Skeletal muscle tissue (tissue), 4 donors: Measurements from ENCODE around the gene ADAMTS12. TPM values are rescaled to one million over a fixed set of nuclear protein-coding genes. Genes with fewer than 3 reads are reported as not detected.
A peak's percentile ranks its signal among the peaks of the same experiment; 100 is the strongest.

Experiments
- H3K27ac ChIP-seq: one replicate; pipeline ENCODE4 v1.7.0; 2013; ENCODE audit warnings: mild to moderate bottlenecking, low read depth, low read length, inconsistent platforms
- H3K27me3 ChIP-seq, 3 donors: one replicate each; pipeline ENCODE4 v1.7.0; 2013; ENCODE audit warnings: low read length in 3 of 3; ENCODE audit not compliant: control insufficient read depth in 3 of 3, insufficient read depth in 3 of 3
- H3K36me3 ChIP-seq, 3 donors: one replicate each; pipeline ENCODE4 v1.7.0; 2013; ENCODE audit warnings: low read length in 3 of 3; ENCODE audit not compliant: control insufficient read depth in 3 of 3, insufficient read depth in 3 of 3
- H3K4me1 ChIP-seq, 3 donors: one replicate each; pipeline ENCODE4 v1.7.0; 2013; ENCODE audit warnings: low read length in 3 of 3, mild to moderate bottlenecking in 3 of 3; ENCODE audit not compliant: control insufficient read depth in 3 of 3, insufficient read depth in 3 of 3
- H3K4me3 ChIP-seq, 3 donors: one replicate each; pipeline ENCODE4 v1.7.0; 2013; ENCODE audit warnings: low read length in 3 of 3
- H3K9ac ChIP-seq, 3 donors: one replicate each; pipeline ENCODE4 v1.7.0; 2013; ENCODE audit warnings: low read length in 3 of 3, mild to moderate bottlenecking in 3 of 3, moderate library complexity in 2 of 3, low read depth in 1 of 3
- H3K9me3 ChIP-seq, 3 donors: one replicate each; pipeline ENCODE4 v1.7.0; 2013; ENCODE audit warnings: low read length in 3 of 3; ENCODE audit not compliant: control insufficient read depth in 3 of 3
- total RNA-seq: library from RNA; depleted of rRNA; stranded (reverse); fragments of >200 nt; gene quantifications from one replicate; pipeline ENCODE4 v1.2.3, GENCODE V29; 2014
- donor health status: Osteomylitis.

Gene ADAMTS12
- total RNA-seq, 1 donor from 2014 or later: 19.3 TPM

DNA sequence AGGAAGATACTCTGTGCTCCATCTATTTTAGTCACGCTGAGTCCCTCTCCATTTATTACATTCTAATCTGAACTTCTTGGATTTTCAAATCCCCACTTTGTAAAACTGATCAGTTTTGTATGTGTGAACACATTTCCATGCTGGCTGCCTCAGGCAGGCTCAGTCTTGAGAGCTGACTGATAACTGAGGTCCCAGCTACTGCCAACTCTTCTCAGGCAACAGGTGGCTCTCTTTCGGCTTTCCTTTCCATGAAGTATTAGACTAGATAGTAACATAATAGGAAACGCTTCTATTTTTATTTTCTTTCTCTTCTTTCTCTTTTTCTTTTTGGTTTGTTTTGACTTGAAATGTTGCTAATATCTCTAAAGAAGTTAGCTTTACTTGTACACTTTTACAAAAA lies 312.6 kb downstream of the ADAMTS12 start:
- Histone ChIP-seq H3K27me3 (no peaks in the 10 kb centered on the region), H3K4me3 (no peak overlapping the region), H3K36me3 (no peaks in the 10 kb centered on the region), H3K4me1 (no peaks in the 10 kb centered on the region), H3K27ac (no peak overlapping the region), H3K9ac (no peak overlapping the region), H3K9me3 (no peaks in the 10 kb centered on the region)

DNA sequence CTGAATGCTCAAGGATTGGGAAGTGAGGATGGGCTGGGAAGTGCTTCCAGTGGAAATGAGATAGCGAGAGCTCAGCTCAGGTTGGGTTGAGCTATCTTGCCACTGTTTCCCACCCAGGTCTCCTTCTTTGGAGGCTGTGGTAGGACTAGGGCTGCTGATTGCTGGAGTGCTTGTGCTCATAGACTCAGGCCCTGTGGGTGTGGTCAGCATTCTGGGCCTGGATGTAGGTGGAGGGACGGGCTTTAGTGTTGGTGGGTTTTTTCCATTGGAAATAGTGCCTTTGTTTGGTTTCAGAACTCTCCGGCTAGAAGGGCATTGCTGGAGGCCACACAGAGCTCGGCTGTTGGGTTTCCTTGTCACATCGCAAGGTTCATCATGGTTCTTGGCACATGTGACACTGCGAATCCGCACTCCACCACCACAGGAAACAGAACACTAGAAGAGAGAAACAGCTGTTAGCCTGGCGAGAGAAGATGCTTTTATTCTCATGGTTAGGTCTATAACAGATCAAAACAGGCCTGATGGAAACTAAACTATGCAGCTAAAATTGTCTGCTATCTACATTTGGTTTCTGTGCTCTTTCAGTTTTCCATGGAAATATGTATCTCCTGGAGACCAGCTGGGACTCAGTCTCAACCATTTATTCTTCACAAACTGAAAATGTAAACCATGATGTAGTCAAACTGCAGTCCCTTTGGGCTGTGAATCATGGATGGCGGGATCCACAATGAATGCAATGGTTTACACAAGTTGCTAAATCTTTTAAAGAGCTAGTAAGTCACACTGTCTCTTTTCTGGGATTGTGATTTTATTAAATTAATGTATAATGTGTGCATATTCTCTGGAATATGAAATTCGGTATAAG lies 314.8 kb downstream of the ADAMTS12 start:
- H3K9me3 ChIP-seq: no peaks in the 10 kb centered on the region
- no peaks in the 10 kb centered on the region for H3K36me3 ChIP-seq
- no peak overlapping the region for H3K27ac ChIP-seq
- H3K27me3 ChIP-seq: no peaks in the 10 kb centered on the region
- H3K4me3 ChIP-seq: no peak overlapping the region
- H3K4me1 ChIP-seq: no peaks in the 10 kb centered on the region
- H3K9ac ChIP-seq: no peak overlapping the region

DNA sequence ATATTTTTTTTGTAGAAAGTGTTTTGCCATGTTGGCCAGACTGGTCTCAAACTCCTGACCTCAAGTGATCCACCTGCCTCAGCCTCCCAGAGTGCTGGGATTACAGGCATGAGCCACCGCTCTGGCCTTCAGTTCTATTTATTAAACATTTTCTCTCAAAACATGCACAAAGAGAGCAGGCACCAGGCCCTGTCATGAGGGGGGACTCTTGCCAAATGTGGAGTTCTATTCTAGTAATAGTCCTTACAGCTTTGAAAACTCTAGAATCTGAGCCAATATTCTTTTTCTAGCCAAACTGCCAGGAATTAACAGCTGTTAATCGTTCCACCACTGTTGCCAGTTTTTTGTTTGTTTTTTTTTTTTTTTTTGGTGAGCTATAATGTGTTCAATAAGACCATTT lies 326.5 kb downstream of the ADAMTS12 start:
- Histone ChIP-seq H3K9ac (no peak overlapping the region), H3K4me3 (no peak overlapping the region), H3K9me3 (no peaks in the 10 kb centered on the region), H3K4me1 (peaks cover 0 to 4% (median 3%) of the 10 kb centered on the region in 3 donors), H3K27ac (no peak overlapping the region), H3K27me3 (no peaks in the 10 kb centered on the region), H3K36me3 (no peaks in the 10 kb centered on the region)

DNA sequence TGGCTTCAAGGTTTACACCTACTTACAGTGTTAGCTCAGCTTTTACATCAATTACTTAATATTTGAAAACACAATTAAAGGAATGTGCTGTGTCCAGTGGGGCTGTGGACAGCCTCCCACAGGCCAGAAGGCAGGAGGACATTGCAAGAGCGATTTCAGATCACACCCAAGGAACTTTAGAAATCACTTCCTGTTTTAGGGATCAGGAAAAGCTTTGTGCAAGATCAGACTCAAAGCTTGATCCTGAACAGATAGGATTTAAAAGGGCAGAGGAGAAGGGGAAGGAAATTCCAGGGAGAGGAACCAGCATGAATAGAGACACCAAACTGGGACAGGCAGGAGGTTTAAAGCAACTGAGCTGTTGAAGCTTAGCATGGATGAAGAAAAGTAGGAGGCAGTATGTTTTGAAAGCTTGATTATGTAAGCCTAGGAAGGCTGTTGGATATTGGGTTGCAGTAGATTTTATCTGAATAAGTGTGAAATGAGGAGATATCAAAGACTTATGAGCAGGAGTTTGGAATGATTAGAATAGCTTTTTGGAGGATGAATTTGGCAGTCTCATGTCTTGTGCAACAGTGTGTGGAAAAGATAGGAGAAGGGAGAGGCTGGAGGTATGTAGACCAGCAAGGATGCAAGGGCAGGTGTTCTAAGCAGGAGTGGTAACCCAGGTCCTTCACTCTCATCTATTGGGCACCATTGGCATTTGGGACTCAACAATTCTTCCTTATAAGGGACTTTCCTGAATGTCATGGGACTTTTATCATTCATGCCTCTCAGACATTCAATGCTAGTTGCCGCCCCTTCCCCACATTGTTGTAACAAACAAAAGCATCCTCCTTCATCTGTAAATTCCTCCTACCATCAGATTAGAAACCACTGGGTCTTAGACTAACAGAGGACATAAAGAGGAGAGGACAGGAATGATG lies 327.5 kb downstream of the ADAMTS12 start:
- Histone ChIP-seq H3K36me3 (no peaks in the 10 kb centered on the region), H3K27me3 (no peaks in the 10 kb centered on the region), H3K9me3 (no peaks in the 10 kb centered on the region), H3K4me1 (peaks cover 0 to 4% (median 3%) of the 10 kb centered on the region in 3 donors), H3K4me3 (no peak overlapping the region), H3K27ac (no peak overlapping the region), H3K9ac (no peak overlapping the region)

DNA sequence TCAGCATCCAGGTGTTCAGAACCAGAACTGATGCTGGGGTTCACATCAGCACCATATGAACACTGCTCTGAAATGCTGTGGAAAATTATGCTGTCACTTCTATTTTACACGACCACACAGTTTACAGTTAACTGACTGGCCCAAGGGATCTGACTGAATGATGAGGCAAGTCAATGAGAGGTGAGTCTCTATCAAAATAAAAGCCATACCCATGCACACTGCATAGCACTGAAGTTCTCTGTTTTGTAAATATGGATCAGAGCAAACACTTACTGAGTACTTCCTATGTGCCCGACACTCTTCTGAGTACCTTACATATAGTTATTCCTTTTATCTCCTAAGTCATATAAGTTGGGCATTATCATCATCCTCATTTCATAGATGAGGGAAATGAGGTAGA lies 328.3 kb downstream of the ADAMTS12 start:
- Histone ChIP-seq H3K4me3 (no peak overlapping the region), H3K36me3 (no peaks in the 10 kb centered on the region), H3K4me1 (peaks cover 0 to 4% (median 3%) of the 10 kb centered on the region in 3 donors), H3K27me3 (no peaks in the 10 kb centered on the region), H3K27ac (no peak overlapping the region), H3K9me3 (no peaks in the 10 kb centered on the region), H3K9ac (no peak overlapping the region)

DNA sequence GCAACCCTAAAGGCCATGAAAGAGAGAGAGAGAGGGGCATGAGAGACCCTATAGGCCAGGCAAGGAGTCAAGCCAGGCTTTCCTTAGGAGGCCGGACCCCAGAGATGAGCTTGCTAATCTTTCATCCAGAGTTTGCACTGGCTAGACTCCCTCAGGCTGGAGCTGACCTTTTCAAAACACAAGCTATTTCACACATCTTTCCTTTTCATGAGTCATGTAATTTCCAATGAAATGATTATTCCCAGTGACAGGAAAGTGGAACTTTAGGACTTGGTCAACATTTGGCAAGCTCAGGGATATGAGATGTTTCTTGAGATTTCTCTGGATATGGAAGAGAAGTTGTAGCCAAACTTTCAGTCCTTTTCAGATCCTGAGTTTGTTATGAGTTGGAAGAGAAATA lies 333.3 kb downstream of the ADAMTS12 start:
- Histone ChIP-seq H3K9ac (no peak overlapping the region), H3K36me3 (no peaks in the 10 kb centered on the region), H3K27ac (peak overlapping the region; percentile 28), H3K4me3 (no peak overlapping the region), H3K27me3 (no peaks in the 10 kb centered on the region), H3K9me3 (no peaks in the 10 kb centered on the region), H3K4me1 (peaks cover 0 to 3% (median 0%) of the 10 kb centered on the region in 3 donors)

DNA sequence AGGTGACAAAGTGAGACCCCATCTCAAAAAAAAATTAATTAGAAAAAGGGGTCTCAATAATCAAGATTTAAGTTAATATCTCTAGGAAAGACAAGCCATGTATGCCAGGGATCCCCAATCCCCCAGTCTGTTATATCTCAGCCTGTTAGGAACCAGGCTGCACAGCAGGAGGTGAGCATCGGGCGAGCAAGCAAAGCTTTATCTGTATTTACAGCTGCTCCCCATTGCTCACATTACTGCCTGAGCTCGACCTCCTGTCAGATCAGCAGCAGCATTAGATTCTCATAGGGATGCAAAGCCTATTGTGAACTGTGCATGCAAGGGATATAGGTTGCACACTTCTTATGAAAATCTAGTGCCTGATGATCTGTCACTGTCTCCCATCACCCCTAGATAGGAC lies 334.2 kb downstream of the ADAMTS12 start:
- Histone ChIP-seq H3K36me3 (no peaks in the 10 kb centered on the region), H3K4me1 (no peaks in the 10 kb centered on the region), H3K9me3 (no peaks in the 10 kb centered on the region), H3K27ac (no peak overlapping the region), H3K4me3 (no peak overlapping the region), H3K9ac (no peak overlapping the region), H3K27me3 (no peaks in the 10 kb centered on the region)

DNA sequence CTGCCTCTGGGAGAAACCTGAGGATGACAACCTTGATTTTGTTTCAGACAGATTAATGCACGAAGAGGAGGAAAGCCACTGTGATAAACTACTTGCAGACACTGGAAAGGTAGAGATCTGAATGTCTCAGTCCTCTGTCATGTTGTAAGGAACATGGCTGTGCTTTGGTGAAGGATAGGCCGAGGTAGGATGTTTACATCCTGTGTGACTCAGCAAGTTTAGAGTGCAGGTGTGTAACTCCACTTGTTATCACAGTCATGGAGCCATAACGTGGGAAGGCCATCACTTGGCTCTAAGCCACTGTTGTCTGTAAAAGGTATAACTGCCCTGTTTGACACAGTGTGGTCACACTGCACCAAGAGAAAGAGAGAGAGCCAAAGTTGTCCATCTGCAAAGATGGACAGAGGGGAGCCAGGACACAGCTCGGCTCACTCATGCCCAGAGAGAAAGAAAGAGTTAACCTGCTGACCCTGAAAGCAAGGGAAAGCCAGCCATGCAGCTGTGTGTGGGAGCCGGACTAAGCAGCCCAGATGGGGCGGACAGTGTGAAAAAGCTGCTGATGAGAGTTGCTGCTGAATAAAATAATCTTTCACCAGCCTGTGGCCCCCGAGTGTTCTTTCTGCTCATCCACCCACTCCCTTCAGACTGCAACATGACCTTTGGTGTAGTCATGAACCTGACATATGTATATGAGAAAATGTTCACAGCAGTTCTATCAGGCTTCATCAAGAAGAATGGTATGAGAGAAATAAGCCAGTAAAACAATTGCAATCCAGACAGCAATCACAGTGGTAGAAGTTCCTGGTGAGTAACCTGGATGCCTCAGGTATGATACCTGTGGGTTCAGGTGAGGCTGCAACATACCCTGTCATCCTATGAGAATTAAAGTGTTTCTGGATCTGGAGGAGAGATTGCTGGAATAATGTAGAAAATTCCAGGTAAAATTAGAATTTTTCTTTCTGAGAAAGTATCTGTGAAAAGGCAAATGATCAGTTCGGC lies 335.2 kb downstream of the ADAMTS12 start:
- Histone ChIP-seq H3K27ac (no peak overlapping the region), H3K36me3 (no peaks in the 10 kb centered on the region), H3K4me1 (no peaks in the 10 kb centered on the region), H3K9ac (no peak overlapping the region), H3K27me3 (no peaks in the 10 kb centered on the region), H3K4me3 (no peak overlapping the region), H3K9me3 (no peaks in the 10 kb centered on the region)

DNA sequence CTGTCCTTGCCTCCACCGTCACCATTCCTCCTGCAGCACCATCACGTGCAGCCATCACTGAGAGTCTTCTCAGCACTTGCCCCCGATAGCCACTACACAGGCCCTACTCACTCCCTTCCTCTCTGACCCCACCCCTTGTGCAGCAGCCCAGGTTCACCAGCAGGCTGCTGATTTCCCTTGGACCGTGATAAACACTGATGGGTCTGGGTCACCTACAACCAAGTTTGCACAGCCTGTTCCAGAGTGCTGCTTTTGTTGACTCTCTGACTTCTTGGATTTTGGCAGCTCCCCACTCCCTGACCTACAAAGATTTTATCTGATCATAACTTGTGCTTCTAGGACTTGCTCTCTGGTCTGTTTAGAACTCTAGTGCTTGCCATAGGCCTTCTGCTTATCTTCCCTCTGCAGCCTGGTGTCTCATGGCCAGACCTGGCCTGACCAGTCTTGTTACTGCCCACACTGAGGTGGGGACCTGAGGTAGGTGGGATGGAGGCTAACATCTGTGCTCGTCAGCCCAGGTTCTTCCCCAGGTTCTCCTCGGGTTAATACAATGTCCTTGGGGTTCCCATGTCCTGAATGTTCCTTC lies 341.7 kb downstream of the ADAMTS12 start:
- peaks cover 0 to 2% (median 0%) of the 10 kb centered on the region in 3 donors for H3K27me3 ChIP-seq
- no peak overlapping the region for H3K9ac ChIP-seq
- H3K4me1 ChIP-seq: no peaks in the 10 kb centered on the region
- no peaks in the 10 kb centered on the region for H3K9me3 ChIP-seq
- no peaks in the 10 kb centered on the region for H3K36me3 ChIP-seq
- H3K4me3 ChIP-seq: no peak overlapping the region
- H3K27ac ChIP-seq: no peak overlapping the region
